Activated T-helper 1 cell treated with anti-CD3 and anti-CD28 coated beads, Interleukin-12 subunit alpha, Interleukin-12 subunit beta, Interleukin-2, Interleukin-4 antibody, amounts not matched to agents 30 ng/mL and 10 ng/mL and 1 ng/mL, durations not matched to agents 14 hours and 24 hours and 36 hours (primary cell): ENCODE data around the gene ZNF568. TPM values are rescaled to one million over a fixed set of nuclear protein-coding genes. Genes with fewer than 3 reads are reported as not detected.

Experiments
- DNase-seq: peaks from one replicate; pipeline ENCODE4 v3.0.0; 2021; ENCODE audit warnings: low spot score
- H3K27ac Mint-ChIP-seq: one replicate; pipeline ENCODE4 v1.8.0; 2021; ENCODE audit warnings: mild to moderate bottlenecking, mixed read lengths
- H3K27me3 Mint-ChIP-seq: one replicate; pipeline ENCODE4 v1.8.0; 2022; ENCODE audit warnings: mild to moderate bottlenecking, moderate library complexity, mixed read lengths; ENCODE audit not compliant: insufficient read depth
- H3K36me3 Mint-ChIP-seq: one replicate; pipeline ENCODE4 v1.8.0; 2021; ENCODE audit warnings: low read depth, mixed read lengths
- H3K4me1 Mint-ChIP-seq: one replicate; pipeline ENCODE4 v1.8.0; 2021; ENCODE audit warnings: low read depth, mixed read lengths
- H3K4me3 Mint-ChIP-seq: one replicate; pipeline ENCODE4 v1.8.0; 2021; ENCODE audit warnings: mild to moderate bottlenecking, moderate library complexity, mixed read lengths
- H3K9me3 Mint-ChIP-seq: one replicate; pipeline ENCODE4 v1.8.0; 2021; ENCODE audit warnings: mixed read lengths
- intact Hi-C: fragments of 100-400 bp; cut with micrococcal nuclease; formaldehyde crosslinking; loops from one replicate; pipeline ENCODE4 v1.15.1; 2024
- total RNA-seq: library from RNA; stranded (reverse); gene quantifications from 2 replicates; pipeline ENCODE4 v1.2.3, GENCODE V29; 2022

The ZNF568 gene
- total RNA-seq, 1 donor from 2014 or later: 4.9 TPM

GRCh38 chr19:37012093-37012745 is 96.1 kb downstream of the ZNF568 start:
- intact Hi-C loops: no loop called here
- Mint-ChIP-seq H3K4me1 (no peaks in the 10 kb centered on the region), H3K36me3 (peaks cover 4% of the 10 kb centered on the region), H3K27ac (no peak overlapping the region), H3K27me3 (no peaks in the 10 kb centered on the region), H3K4me3 (no peak overlapping the region), H3K9me3 (peaks cover 66% of the 10 kb centered on the region)
- no peak for DNase-seq

- Mint-ChIP-seq H3K4me1 (no peaks in the 10 kb centered on the region), H3K36me3 (peaks cover 4% of the 10 kb centered on the region), H3K27ac (no peak overlapping the region), H3K27me3 (no peaks in the 10 kb centered on the region), H3K4me3 (no peak overlapping the region), H3K9me3 (peaks cover 70% of the 10 kb centered on the region)
- intact Hi-C loops: no loop called here
- DNase-seq: no peak
Measured at GRCh38 chr19:37014456-37014855, 98.3 kb downstream of the ZNF568 start.

GRCh38 chr19:37045140-37045539 is 129.0 kb downstream of the ZNF568 start:
- Mint-ChIP-seq H3K36me3 (no peaks in the 10 kb centered on the region), H3K27ac (no peak overlapping the region), H3K9me3 (peaks cover 49% of the 10 kb centered on the region), H3K4me3 (no peak overlapping the region), H3K4me1 (no peaks in the 10 kb centered on the region), H3K27me3 (no peaks in the 10 kb centered on the region)
- intact Hi-C loops: no loop called here
- no peak for DNase-seq

Other genes starting within 250 kb of the ZNF568 start
- gene ZNF461, start 249.5 kb upstream of the ZNF568 start, total RNA-seq: 5.5 and 6.8 TPM in 2 replicates
- 5.8 and 8.5 TPM in 2 replicates for gene ZNF567, start 228.7 kb upstream of the ZNF568 start, total RNA-seq
- 3.2 and 3.7 TPM in 2 replicates for gene ZNF850, start 143.5 kb upstream of the ZNF568 start, total RNA-seq
- gene ZNF790, start 77.9 kb upstream of the ZNF568 start, total RNA-seq: 4.4 and 4.5 TPM in 2 replicates
- 3.7 and 4.4 TPM in 2 replicates for gene ZNF345, start 65.5 kb upstream of the ZNF568 start, total RNA-seq
- gene ZNF829, start within 50 bp of the ZNF568 start, total RNA-seq: 5.3 and 5.4 TPM in 2 replicates
- gene ZNF420, start 162.1 kb downstream of the ZNF568 start, total RNA-seq: 5.9 and 9.1 TPM in 2 replicates